ENCODE measurements around the gene SYNPO2.

Gene SYNPO2

DNA sequence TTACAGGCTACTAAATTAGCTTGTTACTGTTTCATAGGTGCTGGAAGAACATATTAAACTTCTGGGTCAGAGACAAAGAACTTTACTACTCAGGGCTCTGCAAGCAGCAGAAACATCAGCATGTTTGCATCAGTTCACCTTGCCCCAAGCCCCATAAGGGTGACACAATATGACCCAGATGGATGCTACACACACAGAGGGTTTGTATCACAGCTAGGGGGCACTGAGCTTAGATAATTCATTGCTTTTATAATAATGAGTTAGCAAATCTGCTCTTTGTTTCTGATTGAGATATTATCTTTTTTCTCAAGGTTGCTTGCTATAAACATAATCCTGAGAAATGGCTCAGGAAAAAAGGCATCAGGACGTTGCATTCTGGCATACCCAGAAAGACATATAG is 4.8 kb upstream of the SYNPO2 start:
- DNase-seq = no peak

- no peak for DNase-seq
Measured at GRCh38 chr4:118884716-118885115, 3.9 kb upstream of the SYNPO2 start.

- no peak for DNase-seq
Measured at GRCh38 chr4:118889312-118889691, 648 bp downstream of the SYNPO2 start.

DNA sequence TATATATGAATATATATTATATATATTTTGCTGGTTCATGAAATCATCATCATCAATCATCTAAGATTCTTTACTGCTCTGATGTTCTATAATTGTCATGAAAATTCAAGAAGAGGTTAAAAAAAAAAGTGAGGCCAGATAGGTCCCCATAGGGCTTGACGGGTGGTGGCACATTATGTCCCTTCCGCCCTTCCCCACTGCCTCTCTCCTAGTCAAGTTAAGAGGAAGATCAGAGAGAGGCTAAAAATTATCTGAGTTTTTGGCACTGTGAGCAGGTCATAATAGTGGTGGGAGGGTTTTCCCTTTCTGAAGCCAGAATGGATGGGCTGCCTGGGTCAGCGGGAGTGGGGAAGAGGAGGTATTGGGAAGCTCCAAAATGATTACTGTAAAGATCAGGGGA is 5.4 kb downstream of the SYNPO2 start:
- DNase-seq = no peak

GRCh38 chr4:118898221-118898620 is 9.6 kb downstream of the SYNPO2 start:
- DNase-seq = no peak

GRCh38 chr4:118898684-118899138 is 10.1 kb downstream of the SYNPO2 start:
- no peak for DNase-seq

- DNase-seq = no peak
Measured at GRCh38 chr4:118904418-118904817, 15.8 kb downstream of the SYNPO2 start.

DNA sequence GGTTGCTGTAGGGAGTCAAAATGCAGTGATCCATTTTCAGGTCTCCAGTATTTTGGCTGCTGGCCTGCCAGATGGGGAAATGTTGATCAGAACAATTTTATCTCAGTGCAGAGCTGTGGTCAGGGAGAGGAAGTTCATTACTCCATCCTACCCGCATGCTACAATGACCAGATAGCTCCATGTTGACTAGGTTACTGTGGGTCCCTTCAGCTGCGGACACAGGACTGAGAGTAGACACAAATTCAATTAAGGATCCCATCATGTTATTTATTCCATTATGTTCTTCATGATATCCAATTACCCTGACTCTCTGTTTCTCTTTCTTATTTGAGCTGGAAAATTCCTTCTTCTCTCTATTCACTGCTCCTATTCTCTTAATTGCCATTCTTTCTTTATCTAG is 16.3 kb downstream of the SYNPO2 start:
- no peak for DNase-seq

DNA sequence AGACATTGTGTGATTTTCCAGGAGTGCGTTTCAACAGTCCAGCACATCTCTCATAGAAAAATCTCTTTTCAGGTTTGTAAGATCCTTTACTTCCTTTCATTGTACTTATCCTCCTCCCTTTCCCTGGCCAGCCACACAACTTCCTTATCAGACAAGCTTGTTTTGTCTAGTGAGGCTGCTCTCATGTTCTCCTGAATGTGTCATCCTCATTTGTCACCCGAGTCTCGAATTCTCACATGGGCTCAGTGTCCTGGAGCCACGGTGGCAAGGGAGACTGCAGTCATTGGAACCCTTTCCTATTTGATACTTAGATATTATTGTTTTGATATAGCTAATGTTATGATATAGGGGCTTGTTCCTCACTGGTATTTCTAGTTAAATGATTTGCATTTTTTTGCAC is 16.9 kb downstream of the SYNPO2 start:
- no peak for DNase-seq

GRCh38 chr4:118909173-118909956 is 20.7 kb downstream of the SYNPO2 start:
- no peak for DNase-seq

- no peak for DNase-seq
Measured at GRCh38 chr4:118910221-118910620, 21.6 kb downstream of the SYNPO2 start.

DNA sequence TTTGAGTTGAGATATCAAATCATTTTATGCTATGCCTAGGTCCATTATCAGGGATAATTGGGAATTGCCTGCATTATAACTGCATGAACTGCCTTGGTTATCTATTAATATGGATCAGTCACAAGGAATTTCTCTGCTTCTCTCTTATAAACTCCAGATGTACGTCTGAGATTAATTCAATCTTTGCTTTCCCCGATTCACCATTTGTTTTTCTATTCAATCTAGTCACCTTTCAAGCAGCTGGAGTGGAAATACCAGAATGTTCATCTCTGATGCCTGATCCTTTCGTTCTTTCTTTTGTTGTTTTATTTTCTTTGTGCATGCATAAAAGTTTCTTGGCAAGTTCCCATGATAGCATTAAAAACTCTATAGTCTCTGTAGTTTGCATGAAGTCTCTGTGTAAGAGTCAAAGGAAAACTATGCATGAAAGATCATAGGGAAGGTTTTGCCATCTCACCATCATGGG is 22.6 kb downstream of the SYNPO2 start:
- no peak for DNase-seq

- no peak for DNase-seq
Measured at GRCh38 chr4:118915468-118915867, 26.8 kb downstream of the SYNPO2 start.

DNA sequence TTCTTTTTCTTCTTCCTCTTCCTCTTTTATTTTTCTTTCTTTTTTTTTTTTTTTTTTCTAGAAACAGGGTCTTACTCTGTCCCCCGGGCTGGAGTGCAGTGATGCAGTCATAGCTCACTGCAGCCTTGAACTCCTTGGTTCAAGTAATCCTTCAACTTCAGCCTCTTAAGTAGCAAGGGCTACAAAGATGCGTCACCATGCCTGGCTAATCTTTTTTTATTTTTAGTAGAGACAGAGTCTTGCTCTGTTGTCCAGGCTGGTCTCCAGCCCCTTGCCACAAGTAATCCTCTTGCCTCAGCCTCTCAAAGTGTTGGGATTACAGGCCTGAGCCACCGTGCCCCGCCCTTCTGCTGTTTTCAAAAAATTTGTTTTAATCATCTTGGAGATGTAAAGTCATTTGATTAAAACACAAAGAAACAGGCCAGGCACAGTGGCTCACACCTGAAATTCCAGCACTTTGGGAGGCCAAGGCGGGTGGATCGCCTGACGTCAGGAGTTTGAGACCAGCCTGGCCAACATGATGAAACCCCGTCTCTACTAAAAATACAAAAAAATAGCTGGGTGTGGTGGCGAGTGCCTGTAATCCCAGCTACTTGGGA is 28.1 kb downstream of the SYNPO2 start:
- no peak for DNase-seq

DNA sequence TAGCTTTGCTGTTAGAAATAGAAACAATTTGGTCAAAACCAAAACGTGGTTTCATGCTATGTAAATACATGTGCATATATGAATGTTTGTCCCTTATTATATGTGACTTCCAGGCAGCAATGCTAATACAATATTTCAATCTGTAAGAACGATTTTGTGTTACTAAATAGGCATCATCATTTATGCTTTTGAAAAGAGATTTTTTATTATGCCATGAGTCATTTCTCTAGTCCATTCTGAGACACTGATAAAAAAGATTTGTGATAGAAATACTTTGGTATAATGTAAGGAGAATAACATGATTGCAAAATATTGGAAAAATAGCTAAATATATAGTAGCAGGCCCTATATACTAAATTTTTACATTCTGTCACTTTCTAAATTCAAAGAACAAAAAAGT is 28.9 kb downstream of the SYNPO2 start:
- DNase-seq = no peak

DNA sequence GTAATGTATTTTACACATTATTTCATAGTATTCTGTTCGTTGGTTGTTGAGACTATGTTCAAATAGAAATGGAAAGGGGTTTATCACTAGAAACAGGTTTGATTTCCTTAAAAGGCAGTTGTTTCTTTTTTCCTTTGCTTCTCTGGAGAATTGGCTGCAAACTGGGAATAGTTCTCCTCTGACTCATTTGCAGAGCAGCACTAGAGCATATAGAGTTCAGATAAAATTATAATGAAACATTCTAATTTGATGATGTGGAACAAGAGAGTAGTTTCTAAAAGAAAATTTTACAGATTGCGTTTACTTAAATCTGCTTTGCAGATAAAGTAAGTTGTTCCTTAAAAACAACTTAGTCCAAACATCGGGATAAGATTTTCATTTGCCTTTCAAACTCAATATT is 29.7 kb downstream of the SYNPO2 start:
- DNase-seq = no peak

DNA sequence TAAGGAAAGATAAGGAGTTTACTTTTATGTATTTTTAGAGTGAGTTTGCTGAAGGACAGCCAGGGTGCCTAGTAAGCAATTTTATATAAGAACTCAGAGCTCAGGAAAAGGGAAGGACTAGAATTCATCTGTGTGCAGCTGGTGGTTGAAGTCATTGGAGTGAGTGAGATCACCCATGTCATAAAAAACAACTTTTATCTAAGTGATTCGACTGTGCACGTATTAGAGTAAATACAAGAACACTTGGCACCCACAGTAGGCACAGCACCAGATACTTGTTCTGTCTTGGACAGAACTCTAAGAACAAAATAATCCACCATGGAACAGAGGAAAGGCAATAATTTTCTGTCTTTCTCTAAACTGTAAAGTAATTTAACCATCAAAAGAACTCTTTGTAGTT is 31.6 kb downstream of the SYNPO2 start:
- DNase-seq = no peak

DNA sequence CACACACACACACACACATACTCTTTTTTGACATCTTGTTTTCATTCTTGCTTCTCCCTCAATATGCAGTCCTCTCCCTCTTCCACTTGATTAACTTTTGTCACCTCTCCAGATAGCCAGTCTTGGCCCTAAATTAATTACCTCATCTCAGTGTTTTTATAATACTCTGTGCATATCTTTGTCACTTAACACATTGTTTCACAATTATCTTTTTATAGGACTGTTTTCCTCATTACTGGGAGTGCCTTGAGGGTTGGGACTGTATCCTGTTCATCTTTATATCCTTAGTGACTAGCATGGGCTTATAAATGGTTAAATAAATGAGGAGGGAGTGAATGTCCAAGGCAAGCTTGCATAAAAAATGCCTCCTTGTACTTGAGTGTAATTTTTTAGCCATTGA is 33.1 kb downstream of the SYNPO2 start:
- no peak for DNase-seq

- no peak for DNase-seq
Measured at GRCh38 chr4:118923891-118924290, 35.2 kb downstream of the SYNPO2 start.

GRCh38 chr4:118927974-118928373 is 39.3 kb downstream of the SYNPO2 start:
- no peak for DNase-seq

DNA sequence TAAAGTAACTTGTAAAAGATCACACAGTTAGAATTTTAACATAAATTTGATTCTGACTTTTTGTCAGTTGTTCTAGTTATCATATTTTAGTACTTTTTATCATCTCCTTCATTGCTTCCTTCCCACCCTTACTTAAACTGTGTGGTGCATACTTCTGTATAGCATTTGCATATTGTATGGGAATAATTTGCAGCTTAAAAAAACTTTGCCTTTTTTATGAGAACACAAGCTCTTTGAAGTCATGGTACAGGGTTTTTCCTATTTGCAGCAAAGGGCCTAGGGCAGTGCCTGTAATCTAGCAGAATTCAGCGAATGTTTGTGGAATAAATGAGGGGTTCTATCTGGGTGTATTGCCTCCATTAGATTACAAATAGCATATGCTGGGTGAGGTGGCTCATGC is 41.6 kb downstream of the SYNPO2 start:
- DNase-seq = no peak

- no peak for DNase-seq
Measured at GRCh38 chr4:118931786-118932185, 43.1 kb downstream of the SYNPO2 start.

DNA sequence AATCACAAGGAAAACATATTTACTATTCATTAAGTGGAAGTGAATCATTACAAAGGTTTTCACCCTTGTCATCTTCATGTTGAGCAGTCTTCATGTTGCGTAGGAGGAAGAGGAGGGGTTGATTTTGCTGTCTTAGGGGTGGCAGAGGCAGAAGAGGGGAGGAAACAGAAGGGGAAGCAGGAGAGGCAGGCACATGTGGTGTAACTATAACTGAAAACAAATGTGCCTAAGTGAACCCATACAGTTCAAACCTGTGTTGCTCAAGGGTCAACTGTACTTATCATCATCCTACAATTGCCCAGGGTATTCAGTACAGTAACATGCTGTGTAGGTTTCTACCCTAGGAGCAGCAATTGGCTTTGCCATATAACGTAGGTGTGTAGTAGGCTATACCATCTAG is 47.2 kb downstream of the SYNPO2 start:
- DNase-seq = no peak

DNA sequence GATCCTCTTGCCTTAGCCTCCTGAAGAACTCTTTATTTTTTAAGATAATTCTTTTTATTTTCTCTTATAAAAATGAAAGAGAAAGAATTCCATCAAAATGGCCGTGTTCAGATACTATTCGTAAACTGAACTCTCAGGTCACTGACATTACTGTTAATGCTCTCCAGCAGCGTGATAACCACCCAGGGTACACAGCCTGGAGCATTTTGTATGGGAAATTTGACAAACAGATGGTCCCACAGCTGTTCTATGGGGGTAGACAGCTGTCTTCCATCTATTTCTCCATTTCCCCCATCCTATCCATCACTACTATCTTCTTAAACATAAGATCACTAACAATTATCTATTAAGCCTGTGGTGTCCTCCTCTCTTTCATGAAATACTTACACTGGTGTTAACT is 47.8 kb downstream of the SYNPO2 start:
- no peak for DNase-seq
